ENCODE measurements around the gene LAMA2. TPM values are rescaled to one million over a fixed set of nuclear protein-coding genes. Genes with fewer than 3 reads are reported as not detected.

LAMA2 gene
- total RNA-seq, 1 experiment from 2014 or later = 4.2 TPM

DNA sequence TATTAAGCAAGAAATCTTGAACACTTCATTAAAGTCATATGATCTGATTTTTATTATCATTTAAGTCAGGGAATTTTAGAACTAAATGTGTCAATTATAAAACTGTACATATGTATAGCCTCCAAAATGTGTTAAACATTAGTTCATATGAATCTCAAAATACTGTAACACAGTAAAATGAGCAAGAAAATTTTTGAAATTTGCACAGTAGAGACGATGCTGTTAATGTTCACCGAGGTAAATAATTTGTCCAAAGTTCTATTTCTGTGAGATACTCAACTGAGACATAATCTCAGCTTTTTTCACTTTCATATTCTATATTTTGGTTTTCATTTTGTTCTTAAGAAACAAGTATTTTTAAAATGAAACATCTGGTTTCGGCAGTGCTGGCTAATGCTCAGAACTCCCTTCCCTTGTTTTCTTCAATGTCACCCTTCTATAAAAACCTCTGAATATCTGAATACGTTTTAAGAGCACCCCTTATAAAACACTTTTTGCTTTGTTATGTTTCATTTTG is 353.1 kb downstream of the LAMA2 start:
- no peak overlapping the region for H4K5ac ChIP-seq (ENCODE audit: insufficient read length, low read depth, low read length)
- no peaks in the 10 kb centered on the region for H3K4me1 ChIP-seq (ENCODE audit: insufficient read depth, low read length)
- H3K56ac ChIP-seq (ENCODE audit: insufficient read length, low read depth, low read length) = no peak overlapping the region
- H3K9me3 ChIP-seq (ENCODE audit: control insufficient read depth, low read depth, low read length) = no peaks in the 10 kb centered on the region
- no peak overlapping the region for H3K27ac ChIP-seq (ENCODE audit: insufficient read length, low read depth, low read length)
- no peak for DNase-seq
- Mint-ChIP-seq H3K36me3 (ENCODE audit: insufficient read depth in 1 of 3, low read depth in 3 of 3) (no peaks in the 10 kb centered on the region), H3K4me1 (no peaks in the 10 kb centered on the region), H3K4me3 (no peak overlapping the region), H3K9me3 (no peaks in the 10 kb centered on the region), H3K27me3 (ENCODE audit: low read depth) (no peaks in the 10 kb centered on the region), H3K27ac (no peak overlapping the region; a peak in 1 of 7 replicates)
- H3K18ac ChIP-seq (ENCODE audit: insufficient read length, low read depth, low read length) = no peak overlapping the region
- H3K79me2 ChIP-seq (ENCODE audit: insufficient read depth, low read length) = no peaks in the 10 kb centered on the region
- H2AFZ ChIP-seq (ENCODE audit: low read length) = no peak overlapping the region
- H4K20me1 ChIP-seq (ENCODE audit: control insufficient read depth, insufficient read depth, insufficient read length) = no peaks in the 10 kb centered on the region
- H3K27me3 ChIP-seq (ENCODE audit: insufficient read depth, low read length) = no peaks in the 10 kb centered on the region
- no peak overlapping the region for H3K9ac ChIP-seq (ENCODE audit: extremely low read depth, insufficient read length, low read length)
- H2BK12ac ChIP-seq (ENCODE audit: insufficient read length, low read depth, low read length) = no peak overlapping the region
- H2BK20ac ChIP-seq (ENCODE audit: low read depth, low read length, poor library complexity, severe bottlenecking) = no peak overlapping the region
- H4K8ac ChIP-seq (replicated peaks; ENCODE audit: insufficient read length, low read depth, low read length) = no peak overlapping the region
- H3T11ph ChIP-seq (ENCODE audit: low read length) = no peak overlapping the region
- no peak overlapping the region for H2BK15ac ChIP-seq (ENCODE audit: low read depth, low read length)
- no CpG with 5 or more reads among the region's 4 CpGs for WGBS (ENCODE audit: extremely low coverage, insufficient read length, low lambda C conversion rate)
- H3K23me2 ChIP-seq (ENCODE audit: insufficient read length, low read depth, low read length, poor library complexity, severe bottlenecking) = no peaks in the 10 kb centered on the region
- H3K14ac ChIP-seq (ENCODE audit: insufficient read depth, low read length) = no peak overlapping the region
- H3K4ac ChIP-seq (ENCODE audit: low read depth, low read length) = no peak overlapping the region
- H3K23ac ChIP-seq (ENCODE audit: insufficient read length, low read depth, low read length) = no peak overlapping the region
- H2BK5ac ChIP-seq (ENCODE audit: insufficient read length, low read length) = no peak overlapping the region
- TF ChIP-seq, protein P1, sequence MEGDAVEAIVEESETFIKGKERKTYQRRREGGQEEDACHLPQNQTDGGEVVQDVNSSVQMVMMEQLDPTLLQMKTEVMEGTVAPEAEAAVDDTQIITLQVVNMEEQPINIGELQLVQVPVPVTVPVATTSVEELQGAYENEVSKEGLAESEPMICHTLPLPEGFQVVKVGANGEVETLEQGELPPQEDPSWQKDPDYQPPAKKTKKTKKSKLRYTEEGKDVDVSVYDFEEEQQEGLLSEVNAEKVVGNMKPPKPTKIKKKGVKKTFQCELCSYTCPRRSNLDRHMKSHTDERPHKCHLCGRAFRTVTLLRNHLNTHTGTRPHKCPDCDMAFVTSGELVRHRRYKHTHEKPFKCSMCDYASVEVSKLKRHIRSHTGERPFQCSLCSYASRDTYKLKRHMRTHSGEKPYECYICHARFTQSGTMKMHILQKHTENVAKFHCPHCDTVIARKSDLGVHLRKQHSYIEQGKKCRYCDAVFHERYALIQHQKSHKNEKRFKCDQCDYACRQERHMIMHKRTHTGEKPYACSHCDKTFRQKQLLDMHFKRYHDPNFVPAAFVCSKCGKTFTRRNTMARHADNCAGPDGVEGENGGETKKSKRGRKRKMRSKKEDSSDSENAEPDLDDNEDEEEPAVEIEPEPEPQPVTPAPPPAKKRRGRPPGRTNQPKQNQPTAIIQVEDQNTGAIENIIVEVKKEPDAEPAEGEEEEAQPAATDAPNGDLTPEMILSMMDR (conservative IDR thresholded peaks at IDR 0.05) = no peak
- H2AK5ac ChIP-seq (ENCODE audit: insufficient read length, low read length) = no peak overlapping the region
- no peak overlapping the region for H3K4me2 ChIP-seq (ENCODE audit: insufficient read depth, insufficient read length, low read length)
- H2BK120ac ChIP-seq (ENCODE audit: low read depth, low read length, poor library complexity, severe bottlenecking) = no peak overlapping the region
- H3K79me1 ChIP-seq (ENCODE audit: insufficient read depth, low read depth, low read length, poor library complexity, severe bottlenecking) = no peaks in the 10 kb centered on the region
- H4K91ac ChIP-seq (ENCODE audit: insufficient read length, low read depth, low read length) = no peak overlapping the region
